ENCODE measurements around the gene DAPP1.

DNA sequence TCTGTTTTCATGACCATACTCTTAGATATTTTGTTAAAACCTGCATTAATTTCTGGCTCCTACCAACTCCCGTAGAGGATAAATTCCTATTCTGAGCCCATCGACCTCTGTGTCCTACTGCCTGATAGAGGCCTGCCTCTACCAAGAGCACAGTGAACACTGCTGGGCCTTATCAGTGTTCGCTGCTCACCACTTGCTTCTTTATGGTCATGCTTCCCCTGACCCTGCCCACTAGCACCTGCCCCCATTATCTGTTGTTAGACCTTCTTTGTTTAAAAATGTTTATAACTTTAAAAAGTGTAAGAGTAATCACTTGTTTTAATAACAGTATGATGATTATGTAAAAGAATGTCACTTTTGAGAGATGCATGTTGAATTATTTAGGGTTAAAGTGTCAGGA lies 6.1 kb downstream of the DAPP1 start:
- TF ChIP-seq POLR2A (IDR thresholded peaks at IDR 0.05) = no peak
- TF ChIP-seq, protein P1, sequence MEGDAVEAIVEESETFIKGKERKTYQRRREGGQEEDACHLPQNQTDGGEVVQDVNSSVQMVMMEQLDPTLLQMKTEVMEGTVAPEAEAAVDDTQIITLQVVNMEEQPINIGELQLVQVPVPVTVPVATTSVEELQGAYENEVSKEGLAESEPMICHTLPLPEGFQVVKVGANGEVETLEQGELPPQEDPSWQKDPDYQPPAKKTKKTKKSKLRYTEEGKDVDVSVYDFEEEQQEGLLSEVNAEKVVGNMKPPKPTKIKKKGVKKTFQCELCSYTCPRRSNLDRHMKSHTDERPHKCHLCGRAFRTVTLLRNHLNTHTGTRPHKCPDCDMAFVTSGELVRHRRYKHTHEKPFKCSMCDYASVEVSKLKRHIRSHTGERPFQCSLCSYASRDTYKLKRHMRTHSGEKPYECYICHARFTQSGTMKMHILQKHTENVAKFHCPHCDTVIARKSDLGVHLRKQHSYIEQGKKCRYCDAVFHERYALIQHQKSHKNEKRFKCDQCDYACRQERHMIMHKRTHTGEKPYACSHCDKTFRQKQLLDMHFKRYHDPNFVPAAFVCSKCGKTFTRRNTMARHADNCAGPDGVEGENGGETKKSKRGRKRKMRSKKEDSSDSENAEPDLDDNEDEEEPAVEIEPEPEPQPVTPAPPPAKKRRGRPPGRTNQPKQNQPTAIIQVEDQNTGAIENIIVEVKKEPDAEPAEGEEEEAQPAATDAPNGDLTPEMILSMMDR (IDR thresholded peaks at IDR 0.05 in 8 of 11, conservative IDR thresholded peaks at IDR 0.05 in 3 of 11) = no peak
